A375 (cell line): ENCODE data around the gene ITPK1. TPM values are rescaled to one million over a fixed set of nuclear protein-coding genes. Genes with fewer than 3 reads are reported as not detected.

Experiments
- total RNA-seq: library from RNA; depleted of rRNA; stranded (reverse); fragments of >200 nt; shearing (Covaris generic); gene quantifications from 2 replicates; pipeline ENCODE4 v1.2.3, GENCODE V29; 2014; rRNA removed

Gene ITPK1
- total RNA-seq, result 50.5 and 51.0 TPM in 2 replicates

GRCh38 chr14:93115821-93116675, at the start of gene ITPK1:
ITPK1 (minus strand) TSS chr14:93115925; CDS start chr14:93115163, 762 bp downstream.

GRCh38 chr14:92922883-92923743, 192.6 kb downstream of the ITPK1 start, which contains the start of gene CHGA:
CHGA (plus strand) TSS chr14:92923150; CDS start chr14:92923360, 210 bp downstream.

Other genes starting within 250 kb of the ITPK1 start
- not detected in 2 replicates for gene CHGA, start 192.8 kb downstream of the ITPK1 start, total RNA-seq
- gene MOAP1, start 69.0 kb upstream of the ITPK1 start, total RNA-seq, result 22.6 and 22.7 TPM in 2 replicates
- 6.7 and 6.8 TPM in 2 replicates for gene LYSET, start 69.4 kb upstream of the ITPK1 start, total RNA-seq
- 23.3 and 24.8 TPM in 2 replicates for gene GON7, start 91.1 kb upstream of the ITPK1 start, total RNA-seq
- 61.8 and 73.4 TPM in 2 replicates for gene UBR7, start 91.3 kb upstream of the ITPK1 start, total RNA-seq
- gene BTBD7, start 217.1 kb upstream of the ITPK1 start, total RNA-seq, result 7.0 and 10.1 TPM in 2 replicates
- not detected in 2 replicates for gene COX8C, start 231.3 kb upstream of the ITPK1 start, total RNA-seq